HG03025 (cell line): ENCODE data around the gene CCL18.
"Not testable (repeated sequence)": the region's sequence is repeated elsewhere in the genome, so short reads cannot be mapped to it uniquely, and the experiment has no call there.

Experiments
- ATAC-seq: cut with Tn5 transposase; IDR thresholded peaks from one replicate; pipeline ENCODE4 v1.9.1; 2021; ENCODE audit warnings: mild to moderate bottlenecking, moderate library complexity; ENCODE audit not compliant: unreplicated experiment, low FRiP score

The CCL18 gene

DNA sequence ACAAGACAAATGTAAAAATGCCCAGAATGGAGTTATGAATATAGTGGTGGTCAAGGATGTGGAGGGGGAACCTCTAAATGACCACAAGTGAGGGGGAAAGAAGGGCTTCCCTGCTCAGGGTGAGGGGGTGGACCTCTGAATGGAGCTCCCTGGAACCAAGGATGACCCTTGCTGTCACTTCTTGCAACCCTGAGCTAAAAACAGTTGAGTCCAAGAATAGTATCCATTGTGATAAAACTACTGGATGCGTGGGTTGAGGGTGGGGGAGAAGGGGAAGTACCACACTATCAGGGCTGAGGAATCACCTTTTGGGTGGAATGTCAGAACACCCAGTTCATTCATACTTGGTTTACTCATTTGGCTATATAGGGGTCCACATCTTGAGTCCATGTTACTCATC lies 34.9 kb downstream of the CCL18 start:
- ATAC-seq, result not testable (repeated sequence)

DNA sequence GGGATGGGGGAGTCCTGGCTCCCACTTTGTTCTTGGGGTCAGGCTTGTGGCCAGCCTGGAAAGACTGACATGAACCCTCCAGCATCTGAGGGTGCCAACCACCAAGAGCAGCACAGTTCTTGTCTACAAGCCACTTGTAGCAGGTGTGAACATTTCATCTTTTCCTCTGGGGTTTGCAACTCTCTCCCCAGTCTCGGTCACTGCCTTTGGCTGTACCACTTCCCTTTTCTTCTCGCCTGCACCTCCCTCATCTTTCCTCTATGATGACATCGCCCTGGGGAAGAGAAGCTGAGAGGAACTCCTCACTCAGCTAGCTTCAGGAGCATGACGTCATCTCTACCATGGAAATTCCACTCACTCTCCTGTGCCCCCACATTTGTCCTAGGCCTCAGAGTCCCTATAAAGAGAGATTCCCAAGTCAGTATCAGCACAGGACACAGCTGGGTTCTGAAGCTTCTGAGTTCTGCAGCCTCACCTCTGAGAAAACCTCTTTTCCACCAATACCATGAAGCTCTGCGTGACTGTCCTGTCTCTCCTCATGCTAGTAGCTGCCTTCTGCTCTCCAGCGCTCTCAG lies 39.4 kb downstream of the CCL18 start, which contains the start of gene CCL4:
TSS of gene CCL4 (plus strand) at position 427 of the 575 bp plus-strand sequence. CDS start at position 506, 79 bp downstream.
- ATAC-seq, result peak; percentile 65

- ATAC-seq, result not testable (repeated sequence)
Measured at GRCh38 chr17:36104246-36104645, 40.2 kb downstream of the CCL18 start.

GRCh38 chr17:36104701-36105181 lies 40.7 kb downstream of the CCL18 start:
- no peak for ATAC-seq

DNA sequence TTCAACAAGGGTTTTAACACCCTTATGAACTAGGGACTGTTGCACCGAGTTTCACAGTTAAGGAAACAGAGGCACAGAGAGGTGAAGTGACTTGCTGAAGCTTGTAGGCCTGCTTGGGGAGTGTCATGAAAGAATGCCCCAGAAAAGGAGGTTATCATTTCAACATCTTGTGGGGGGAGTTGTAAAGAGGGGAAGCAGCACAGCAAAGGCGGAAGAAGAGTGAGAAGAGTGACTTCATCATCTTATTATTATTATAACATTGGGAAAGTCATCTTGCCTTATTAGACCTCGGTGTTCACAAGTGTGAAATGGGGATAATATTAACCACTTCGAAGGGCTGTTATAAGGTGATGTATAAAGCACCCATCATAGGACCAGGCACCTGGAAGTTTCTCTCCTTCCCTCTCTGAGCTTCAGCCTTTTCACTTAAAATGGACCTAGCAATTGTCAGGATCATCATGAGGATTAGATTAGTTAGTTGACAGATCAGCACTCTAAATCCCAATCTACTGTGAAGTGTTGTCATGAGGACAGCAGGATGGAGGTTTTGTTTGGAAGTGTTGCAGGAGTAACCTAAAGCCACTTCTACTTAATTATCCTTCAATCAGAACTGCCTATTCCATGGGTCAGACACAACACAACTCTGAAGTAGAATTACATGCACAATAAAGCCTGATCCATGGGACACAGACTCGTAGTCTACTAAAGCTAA lies 41.9 kb downstream of the CCL18 start:
- no peak for ATAC-seq

- no peak for ATAC-seq
Measured at GRCh38 chr17:36106493-36106835, 42.4 kb downstream of the CCL18 start.

GRCh38 chr17:36107660-36108059 lies 43.6 kb downstream of the CCL18 start:
- no peak for ATAC-seq

GRCh38 chr17:36108265-36108664 lies 44.2 kb downstream of the CCL18 start:
- not testable (repeated sequence) for ATAC-seq

DNA sequence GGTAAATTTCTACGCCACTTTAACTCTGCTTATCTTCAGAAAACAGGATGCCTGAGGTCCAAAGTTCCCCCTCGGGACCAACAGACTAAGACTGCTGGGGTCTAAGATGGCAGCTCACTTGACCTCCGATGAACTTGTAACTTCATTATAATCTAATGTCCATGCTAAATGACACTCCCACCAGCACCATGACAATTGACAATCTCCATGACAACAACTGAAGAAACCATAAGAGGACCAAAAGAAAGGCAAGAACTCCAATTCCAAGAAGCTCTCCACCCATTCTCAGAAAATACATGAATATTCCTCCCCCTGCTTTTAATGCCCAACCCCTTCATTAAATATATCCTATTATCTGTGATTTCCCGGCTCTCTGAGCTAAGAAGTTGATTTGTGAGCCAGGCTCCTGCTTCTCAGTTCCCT lies 47.0 kb downstream of the CCL18 start:
- no peak for ATAC-seq

GRCh38 chr17:36112572-36112971 lies 48.5 kb downstream of the CCL18 start:
- ATAC-seq, result no peak

DNA sequence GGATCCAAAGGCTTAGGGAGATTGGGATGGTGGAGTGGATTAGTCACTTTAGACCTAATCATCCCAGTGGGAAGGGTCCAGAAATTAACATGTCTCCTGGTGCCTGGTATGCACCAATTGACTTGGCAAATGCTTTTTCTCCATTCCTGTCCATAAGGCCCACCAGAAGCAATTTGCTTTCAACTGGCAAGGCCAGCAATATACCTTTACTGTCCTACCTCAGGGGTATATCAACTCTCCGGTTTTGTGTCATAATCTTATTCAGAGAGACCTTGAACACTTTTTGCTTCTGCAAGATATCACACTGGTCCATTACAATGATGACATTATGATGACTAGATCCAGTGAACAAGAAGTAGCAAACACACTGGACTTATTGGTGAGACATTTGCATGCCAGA lies 49.1 kb downstream of the CCL18 start:
- not testable (repeated sequence) for ATAC-seq

GRCh38 chr17:36114971-36115648 lies 51.0 kb downstream of the CCL18 start:
- ATAC-seq, result not testable (repeated sequence)

- not testable (repeated sequence) for ATAC-seq
Measured at GRCh38 chr17:36115649-36115977, 51.5 kb downstream of the CCL18 start.

- ATAC-seq, result no peak
Measured at GRCh38 chr17:36117505-36118382, 53.7 kb downstream of the CCL18 start.

DNA sequence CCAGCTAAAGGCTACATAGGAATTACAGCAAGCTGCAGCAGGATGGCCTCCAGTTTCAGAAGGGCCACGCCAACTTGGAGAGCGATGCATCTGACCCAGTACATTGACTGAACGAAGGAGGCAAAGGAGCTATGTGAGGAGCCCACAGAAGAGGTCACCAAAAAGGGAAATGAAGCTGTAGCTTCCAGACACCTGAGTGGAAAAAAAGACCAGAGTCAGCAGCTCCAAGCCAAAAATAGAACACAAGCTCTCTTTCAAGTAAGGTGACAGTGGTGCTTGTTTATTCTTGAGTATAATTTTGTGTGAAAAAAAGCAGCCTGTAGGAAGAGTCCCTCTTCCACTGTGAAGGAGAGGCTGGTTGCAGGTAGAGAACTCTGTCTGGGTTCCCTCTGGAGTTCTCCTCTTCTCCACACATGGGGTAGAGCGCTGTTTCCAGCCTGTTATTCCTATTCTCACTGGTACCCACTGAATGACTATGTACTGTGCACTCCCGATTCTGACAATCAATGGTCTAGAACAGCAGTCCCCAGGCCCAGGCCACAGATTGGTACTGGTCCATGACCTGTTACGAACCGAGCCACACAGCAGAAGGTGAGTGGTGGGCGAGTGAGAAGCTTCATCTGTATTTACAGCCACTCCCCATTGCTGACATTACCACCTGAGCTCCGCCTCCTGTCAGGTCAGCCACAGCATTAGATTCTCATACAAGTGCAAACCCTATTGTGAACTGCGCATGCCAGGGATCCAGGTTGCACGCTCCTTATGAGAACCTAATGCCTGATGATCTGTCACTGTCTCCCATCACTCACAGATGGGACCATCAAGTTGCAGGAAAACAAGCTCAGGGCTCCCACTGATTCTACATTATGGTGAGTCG lies 54.6 kb downstream of the CCL18 start:
- no peak for ATAC-seq

DNA sequence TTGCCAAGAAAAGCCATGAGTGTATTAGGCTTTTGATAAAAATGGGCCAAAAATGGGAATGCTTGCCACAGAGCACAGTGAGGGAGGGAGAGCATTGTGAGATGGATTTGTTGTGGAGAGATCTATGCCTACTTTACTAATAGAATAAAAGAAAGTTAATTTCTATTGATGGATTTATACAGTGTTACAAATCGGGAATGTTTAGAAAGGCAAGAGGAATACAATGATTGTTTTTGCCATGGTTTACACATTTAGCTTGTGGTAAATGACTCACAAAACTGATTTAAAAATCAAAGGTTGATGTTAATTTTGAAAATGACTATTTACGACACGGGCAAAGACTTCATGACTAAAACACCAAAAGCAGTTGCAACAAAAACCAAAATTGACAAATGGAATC lies 56.1 kb downstream of the CCL18 start:
- no peak for ATAC-seq

GRCh38 chr17:36121099-36121498 lies 57.0 kb downstream of the CCL18 start:
- not testable (repeated sequence) for ATAC-seq
